ENCODE measurements around the gene RAD51AP2. TPM values are rescaled to one million over a fixed set of nuclear protein-coding genes. Genes with fewer than 3 reads are reported as not detected.

Gene RAD51AP2
- total RNA-seq, 4 donors from 2014 or later, result not detected

DNA sequence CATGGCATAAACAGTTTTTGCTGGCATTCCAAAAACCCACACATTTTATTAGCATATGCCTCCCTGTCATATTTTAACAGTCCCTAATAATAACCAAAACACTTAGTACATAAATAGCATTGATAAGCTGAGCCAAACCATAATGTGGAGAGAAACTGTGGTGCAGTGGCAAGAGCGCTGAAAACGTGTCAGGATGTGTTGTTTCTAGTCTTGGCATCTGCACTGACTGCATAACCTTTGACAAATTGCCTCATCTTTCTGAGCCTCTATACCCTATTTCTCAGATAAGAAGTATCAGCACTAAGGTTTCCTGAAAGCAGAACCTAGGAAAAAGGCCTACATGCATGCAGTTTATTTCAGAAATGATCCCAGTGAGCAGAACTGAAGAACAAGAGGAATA is 41.4 kb downstream of the RAD51AP2 start:
- TF ChIP-seq, protein P1, sequence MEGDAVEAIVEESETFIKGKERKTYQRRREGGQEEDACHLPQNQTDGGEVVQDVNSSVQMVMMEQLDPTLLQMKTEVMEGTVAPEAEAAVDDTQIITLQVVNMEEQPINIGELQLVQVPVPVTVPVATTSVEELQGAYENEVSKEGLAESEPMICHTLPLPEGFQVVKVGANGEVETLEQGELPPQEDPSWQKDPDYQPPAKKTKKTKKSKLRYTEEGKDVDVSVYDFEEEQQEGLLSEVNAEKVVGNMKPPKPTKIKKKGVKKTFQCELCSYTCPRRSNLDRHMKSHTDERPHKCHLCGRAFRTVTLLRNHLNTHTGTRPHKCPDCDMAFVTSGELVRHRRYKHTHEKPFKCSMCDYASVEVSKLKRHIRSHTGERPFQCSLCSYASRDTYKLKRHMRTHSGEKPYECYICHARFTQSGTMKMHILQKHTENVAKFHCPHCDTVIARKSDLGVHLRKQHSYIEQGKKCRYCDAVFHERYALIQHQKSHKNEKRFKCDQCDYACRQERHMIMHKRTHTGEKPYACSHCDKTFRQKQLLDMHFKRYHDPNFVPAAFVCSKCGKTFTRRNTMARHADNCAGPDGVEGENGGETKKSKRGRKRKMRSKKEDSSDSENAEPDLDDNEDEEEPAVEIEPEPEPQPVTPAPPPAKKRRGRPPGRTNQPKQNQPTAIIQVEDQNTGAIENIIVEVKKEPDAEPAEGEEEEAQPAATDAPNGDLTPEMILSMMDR (IDR thresholded peaks at IDR 0.05; ENCODE audit: low read depth), result no peak

DNA sequence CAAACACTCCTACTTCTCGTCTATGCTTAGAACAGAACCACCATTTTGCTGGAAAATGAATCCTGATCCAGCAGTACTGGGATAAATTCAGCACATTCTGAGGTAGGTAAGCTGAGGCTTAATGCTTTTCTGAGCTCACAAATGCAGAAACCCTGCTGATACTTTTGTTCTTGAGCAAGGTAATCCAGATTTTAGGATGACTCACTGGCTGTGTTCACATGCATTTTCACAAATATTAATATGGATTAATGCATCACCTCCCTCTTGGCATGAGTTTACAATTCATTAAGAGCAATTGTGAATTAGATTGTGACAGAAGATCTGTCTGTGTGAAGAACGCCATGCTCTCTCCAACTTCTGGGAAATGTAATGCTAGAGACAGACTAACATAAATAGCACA is 42.2 kb downstream of the RAD51AP2 start:
- TF ChIP-seq, protein P1 (IDR thresholded peaks at IDR 0.05; ENCODE audit: low read depth), result no peak

DNA sequence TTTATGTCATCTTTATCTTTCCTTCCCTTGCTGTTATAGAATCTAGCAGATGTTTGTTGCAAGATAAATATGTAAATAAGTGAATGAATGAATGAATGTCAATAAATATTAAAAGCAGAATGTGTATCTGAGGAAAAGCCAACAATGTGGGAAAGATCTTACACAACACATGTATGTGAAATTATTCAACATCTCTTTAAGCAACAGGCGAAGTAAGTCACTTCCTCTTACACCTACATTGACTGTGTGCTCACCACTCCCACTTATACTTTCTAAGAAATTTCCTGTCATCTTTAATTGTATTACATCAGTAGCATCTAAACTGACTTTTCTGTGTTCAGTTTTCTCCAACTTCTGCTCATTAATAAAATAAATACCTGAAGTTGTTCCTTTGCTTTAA is 43.0 kb downstream of the RAD51AP2 start:
- TF ChIP-seq, protein P1 (IDR thresholded peaks at IDR 0.05; ENCODE audit: low read depth), result no peak

DNA sequence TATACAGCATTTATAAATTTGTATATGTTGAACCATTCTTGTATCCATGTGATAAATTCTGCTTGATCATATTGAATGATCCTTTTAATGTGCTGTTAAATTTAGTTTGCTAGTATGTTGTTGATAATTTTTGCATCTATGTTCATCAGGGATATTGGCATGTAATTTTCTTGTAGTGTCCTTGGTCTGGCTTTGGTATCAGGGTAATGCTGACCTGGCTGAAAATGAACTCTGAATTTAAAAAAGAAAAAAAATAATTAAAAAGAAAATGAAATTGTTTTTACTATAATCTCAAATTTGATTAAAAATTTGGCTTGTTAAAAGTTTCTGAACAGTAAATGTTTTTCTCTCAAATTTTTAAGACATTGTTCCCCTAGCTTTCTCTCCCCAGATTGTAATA is 46.3 kb downstream of the RAD51AP2 start:
- TF ChIP-seq, protein P1 (IDR thresholded peaks at IDR 0.05; ENCODE audit: low read depth), result no peak

DNA sequence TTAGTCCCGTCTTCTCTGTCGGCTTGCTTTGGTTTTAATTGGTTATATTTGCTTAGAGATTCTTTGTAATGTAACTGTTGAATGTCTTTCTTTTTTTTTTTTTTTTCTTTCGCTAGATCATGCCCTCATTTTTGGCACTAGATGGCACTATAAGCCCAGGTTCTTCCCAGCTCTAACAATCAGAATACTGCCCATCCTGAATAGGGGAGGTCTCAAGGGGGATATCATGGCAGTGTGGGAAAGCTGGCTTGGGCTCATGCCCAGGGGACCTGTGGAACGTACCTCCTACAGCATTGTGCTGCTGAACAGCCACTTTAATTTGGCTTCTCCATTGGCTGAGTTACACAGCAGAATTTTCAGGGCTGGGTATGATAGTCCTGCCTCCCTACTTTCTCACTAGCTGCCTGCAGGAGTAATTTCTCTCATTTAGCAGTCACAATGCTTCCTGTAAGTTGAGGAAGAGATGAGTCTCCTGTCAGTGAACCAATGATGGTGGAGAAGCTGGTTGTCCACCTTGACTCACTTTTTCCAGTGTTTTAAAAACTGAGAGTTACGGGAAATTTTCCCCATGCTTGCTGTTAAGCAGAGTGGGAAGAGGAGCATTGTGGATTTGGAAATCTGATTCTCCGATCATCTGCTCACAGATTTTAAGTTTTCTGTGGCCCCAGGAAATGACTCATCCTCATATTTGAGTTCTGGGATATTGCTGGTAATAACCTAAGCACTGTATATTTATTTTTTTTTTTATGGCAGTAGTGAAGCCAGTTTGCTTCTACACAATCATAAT is 47.2 kb downstream of the RAD51AP2 start:
- TF ChIP-seq, protein P1 (IDR thresholded peaks at IDR 0.05; ENCODE audit: low read depth), result no peak

DNA sequence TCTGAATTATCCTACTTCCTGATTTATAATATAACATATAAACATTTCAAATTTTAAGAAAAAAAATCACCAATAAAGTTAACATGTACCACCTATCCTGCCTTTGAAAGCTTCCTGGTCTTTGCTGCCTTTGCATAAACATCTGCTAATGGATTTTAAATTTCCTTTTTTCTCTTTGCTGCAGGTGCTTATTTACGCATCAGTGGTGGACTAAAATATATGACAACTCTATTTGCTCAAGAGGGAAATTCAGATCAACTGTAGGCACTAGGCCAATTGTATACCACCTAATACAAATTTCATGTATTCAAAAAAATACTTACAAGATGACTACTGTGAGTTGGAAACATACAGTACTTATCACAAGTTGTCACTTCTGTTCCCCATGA is 57.2 kb downstream of the RAD51AP2 start:
- TF ChIP-seq, protein P1 (IDR thresholded peaks at IDR 0.05; ENCODE audit: low read depth), result no peak

Other genes starting within 250 kb of the RAD51AP2 start
- gene VSNL1, start 22.3 kb upstream of the RAD51AP2 start, total RNA-seq, result not detected
- gene SMC6, start 235.4 kb upstream of the RAD51AP2 start, total RNA-seq, result 10 to 100 TPM; 12.8 to 26.6 (median 16.8) TPM
- gene GEN1, start 235.7 kb upstream of the RAD51AP2 start, total RNA-seq, result 1 to 10 TPM; 4.5 to 9.1 (median 5.9) TPM

Data from subcutaneous adipose tissue (tissue), 4 donors.